HG03558 (cell line): ENCODE data around the gene CDH4.

Source experiments
- ATAC-seq: cut with Tn5 transposase; IDR thresholded peaks from one replicate; pipeline ENCODE4 v1.9.1; 2021; ENCODE audit warnings: moderate number of reproducible peaks; ENCODE audit not compliant: unreplicated experiment; ENCODE audit errors: extremely low read depth

Gene CDH4

DNA sequence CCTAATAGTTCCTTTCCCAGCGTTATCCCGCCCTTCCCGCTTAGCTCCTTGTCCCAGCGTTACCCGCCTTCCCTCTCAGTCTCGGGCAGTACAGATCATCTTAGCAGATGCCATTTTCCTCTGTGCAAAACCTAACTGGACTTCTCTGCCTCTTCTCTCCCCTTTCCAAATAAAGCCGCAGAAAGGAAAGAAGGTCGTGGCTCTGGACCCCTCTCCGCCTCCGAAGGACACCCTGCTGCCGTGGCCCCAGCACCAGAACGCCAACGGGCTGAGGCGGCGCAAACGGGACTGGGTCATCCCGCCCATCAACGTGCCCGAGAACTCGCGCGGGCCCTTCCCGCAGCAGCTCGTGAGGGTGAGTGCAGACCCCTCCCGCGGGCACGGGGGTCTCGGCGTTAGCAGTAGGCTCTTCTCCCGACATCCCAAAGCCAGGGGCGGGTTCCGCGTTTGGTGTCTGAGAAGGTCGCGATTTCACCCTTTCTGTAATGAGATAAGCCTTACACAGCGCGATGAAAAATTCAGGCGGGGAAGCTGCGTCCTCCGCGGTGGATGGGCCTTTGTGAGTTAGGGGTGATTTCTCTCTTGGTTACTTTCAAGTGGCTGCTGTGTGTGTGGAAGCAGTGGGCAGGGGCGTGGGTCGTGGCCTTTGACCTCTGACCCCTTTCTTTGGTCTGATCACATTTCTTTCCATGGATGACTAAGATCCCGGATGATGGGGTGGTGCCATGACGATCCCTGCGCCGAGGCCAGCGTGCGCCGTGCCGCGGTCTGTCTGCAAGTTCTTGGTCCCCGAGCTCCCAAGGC, 521.0 kb downstream of the CDH4 start:
- no peak for ATAC-seq

GRCh38 chr20:61773926-61774587, 522.0 kb downstream of the CDH4 start:
- no peak for ATAC-seq

DNA sequence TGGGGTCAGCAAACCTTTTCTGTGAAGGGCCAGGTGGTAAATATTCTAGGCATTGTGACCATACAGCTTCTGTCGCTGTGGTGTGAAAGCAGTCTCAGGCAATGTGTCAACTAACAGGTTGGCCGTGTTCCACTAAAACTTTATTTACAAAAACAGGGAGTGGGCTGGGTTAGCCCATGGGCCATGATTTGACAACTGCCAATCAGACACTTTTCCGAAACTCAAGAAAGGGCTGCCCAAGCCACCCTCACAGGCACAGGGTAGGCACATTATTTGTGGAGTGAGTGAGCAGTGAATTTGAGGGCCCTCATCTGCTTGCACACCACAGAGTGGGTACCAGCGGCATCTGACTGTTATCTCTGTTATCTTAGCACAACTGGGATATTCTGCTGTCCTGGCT, 523.4 kb downstream of the CDH4 start:
- ATAC-seq = no peak

DNA sequence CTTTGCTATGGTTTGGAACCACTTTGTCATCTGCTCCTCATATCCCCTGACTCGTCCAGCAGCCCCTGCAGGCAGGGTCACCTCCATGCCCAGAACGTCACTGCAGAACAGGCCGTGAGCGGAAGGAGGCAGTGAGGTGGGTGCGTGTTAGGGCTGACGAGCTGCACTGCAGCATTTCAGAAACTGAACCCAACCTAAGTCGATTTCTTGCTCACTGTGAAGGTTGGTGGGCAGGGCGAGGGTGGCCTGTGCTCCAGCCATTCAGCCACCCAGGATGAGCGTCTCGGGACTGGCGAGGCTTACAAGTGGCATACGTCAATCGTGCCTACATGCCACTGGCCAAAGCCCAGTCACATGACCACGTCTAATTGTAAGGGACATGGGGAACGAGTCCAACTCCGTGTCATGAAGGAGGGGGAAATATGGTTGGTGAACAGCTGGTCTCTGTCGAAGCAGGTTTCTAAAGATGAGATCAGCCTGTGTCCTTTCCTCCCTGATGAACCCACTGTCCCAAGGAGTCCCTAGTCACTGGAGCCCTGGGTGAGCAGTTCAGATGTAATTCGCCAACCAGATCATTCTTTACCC, 524.5 kb downstream of the CDH4 start:
- no peak for ATAC-seq

- no peak for ATAC-seq
Observed at GRCh38 chr20:61777773-61778494, 525.9 kb downstream of the CDH4 start.

DNA sequence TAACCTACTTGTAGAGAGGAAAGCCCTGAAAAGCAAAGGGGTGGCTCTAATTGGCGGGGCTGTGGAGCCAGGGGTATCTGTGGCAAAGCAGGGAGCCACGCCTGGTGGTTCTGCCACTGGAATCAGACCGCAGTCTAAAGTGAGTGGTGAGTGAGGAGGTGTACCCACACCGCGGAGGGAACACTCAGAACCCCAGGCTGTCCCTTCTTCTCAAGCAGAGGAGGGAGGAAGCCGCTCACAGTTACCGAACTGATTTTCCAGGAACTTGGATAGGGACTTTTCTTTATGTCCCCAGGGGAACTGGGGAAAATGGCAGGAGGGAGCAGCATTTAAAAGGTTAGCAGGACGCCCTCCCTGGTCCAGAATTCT, 526.4 kb downstream of the CDH4 start:
- ATAC-seq = no peak

GRCh38 chr20:61779176-61779965, 527.3 kb downstream of the CDH4 start:
- ATAC-seq = no peak

GRCh38 chr20:61780066-61780465, 528.0 kb downstream of the CDH4 start:
- ATAC-seq = no peak

DNA sequence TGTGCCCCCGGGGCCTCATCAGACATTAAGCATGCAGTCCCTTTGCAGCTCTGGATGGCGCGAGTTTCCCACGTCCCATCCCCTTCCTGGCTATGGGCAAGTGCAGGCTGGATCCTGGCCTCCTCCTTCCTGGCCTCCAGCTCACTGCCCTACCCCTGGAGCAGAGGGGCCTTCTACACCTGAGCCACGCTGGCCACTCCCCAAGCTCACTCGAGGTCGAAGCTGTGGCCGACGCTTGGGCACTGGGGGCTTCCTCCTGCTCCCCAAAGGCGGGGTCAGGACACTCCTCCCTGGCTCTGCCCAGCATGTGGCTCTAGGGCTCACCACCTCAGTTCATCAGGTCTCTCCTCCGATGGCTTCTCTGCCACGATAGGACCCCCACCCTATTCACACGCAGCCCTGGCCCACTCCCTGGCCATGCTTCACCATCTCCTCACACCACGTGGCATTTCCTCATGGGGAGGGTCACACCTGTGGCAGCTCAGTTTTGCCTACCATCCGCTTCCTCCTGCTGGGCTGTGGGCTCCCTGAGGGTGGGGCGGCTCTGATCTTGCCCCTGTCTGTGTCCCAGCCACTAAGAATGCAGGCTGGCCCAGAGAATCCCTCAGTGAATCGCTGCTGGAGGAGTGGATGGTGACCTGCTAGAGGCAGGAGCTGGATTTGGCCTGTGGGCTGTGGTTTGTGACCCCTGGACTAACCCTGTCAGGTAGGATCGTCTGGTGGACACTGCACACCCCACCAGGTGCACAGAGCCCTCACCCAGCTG, 532.9 kb downstream of the CDH4 start:
- no peak for ATAC-seq

GRCh38 chr20:61785567-61785816, 533.4 kb downstream of the CDH4 start:
- ATAC-seq = no peak

DNA sequence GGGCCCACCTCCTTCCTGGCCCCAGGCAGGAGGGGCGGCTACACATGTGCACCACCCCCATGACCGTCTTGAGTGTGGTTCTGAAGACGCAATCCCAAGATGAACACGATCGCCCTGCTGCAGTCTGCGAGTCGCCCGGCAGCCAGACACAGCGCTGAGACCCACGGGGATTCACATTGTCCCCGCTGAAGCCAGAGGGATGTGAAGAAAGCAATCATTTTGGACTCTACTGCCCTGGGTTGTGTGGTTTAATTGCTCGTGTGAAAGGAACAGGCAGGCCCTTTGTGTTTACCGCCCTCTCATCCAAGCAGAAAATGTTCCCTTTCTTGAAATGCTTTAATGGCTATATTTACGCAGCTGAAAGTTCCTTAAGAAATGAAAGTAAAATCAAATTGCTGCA, 534.2 kb downstream of the CDH4 start:
- no peak for ATAC-seq

DNA sequence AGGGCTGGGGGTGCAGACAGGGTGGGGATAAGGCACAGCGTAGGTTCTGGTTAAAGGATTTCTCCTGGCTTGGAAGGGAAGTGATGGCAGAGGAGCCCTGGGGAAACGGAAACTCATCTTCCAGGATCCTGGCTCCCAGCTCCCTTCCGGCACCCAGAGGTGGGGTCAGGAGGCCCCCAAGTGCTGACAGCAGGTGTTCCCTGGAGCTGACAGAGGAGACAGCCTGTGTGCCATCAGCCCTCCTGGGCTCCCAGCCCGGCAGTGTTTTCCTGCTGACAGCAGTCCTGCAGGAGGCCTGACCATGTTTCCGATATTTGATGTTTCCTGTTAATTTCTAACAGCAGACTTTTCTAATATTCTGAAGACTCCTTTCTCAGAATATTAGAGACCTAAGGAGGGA, 536.3 kb downstream of the CDH4 start:
- ATAC-seq = no peak

DNA sequence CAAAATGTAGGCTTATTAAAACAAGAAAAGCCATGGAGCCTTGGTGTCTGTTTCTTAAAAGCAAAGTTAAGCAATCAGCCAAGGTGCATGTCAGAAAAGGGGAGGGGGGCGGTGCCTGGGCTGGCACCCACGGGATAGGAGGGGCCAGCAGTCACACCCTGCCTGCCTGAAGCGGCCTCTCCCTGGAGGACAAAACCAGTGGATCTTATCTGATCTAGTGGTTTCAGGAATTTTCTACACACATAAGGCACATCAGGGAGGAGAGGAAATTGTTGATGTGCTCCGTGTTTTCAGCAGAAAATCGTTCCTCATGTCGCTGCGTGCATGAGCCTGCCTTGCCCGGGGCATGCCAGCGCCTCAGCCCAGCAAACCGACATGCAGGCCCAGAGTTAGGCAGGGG, 537.3 kb downstream of the CDH4 start:
- ATAC-seq = no peak

GRCh38 chr20:61790116-61790827, 538.2 kb downstream of the CDH4 start:
- no peak for ATAC-seq

DNA sequence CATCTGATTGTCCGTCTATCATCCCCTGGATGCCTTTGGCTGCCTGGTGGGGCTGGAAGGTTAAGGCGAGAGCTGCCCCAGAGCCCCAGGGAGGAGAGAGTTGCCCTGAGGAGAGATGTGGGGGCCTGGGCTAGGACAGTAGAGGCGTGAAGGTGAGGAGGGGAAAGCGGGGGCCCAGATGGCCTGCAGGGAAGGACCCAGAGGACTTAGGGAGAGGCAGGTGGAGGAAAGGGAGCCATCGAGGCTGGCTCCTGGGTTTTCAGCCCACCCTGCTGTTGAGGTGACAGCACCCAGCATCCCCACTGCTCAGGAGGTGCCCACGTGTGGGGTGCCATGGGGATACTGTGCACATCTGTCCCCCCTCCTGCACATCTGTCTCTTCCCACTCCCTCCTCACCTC, 539.9 kb downstream of the CDH4 start:
- ATAC-seq = no peak

DNA sequence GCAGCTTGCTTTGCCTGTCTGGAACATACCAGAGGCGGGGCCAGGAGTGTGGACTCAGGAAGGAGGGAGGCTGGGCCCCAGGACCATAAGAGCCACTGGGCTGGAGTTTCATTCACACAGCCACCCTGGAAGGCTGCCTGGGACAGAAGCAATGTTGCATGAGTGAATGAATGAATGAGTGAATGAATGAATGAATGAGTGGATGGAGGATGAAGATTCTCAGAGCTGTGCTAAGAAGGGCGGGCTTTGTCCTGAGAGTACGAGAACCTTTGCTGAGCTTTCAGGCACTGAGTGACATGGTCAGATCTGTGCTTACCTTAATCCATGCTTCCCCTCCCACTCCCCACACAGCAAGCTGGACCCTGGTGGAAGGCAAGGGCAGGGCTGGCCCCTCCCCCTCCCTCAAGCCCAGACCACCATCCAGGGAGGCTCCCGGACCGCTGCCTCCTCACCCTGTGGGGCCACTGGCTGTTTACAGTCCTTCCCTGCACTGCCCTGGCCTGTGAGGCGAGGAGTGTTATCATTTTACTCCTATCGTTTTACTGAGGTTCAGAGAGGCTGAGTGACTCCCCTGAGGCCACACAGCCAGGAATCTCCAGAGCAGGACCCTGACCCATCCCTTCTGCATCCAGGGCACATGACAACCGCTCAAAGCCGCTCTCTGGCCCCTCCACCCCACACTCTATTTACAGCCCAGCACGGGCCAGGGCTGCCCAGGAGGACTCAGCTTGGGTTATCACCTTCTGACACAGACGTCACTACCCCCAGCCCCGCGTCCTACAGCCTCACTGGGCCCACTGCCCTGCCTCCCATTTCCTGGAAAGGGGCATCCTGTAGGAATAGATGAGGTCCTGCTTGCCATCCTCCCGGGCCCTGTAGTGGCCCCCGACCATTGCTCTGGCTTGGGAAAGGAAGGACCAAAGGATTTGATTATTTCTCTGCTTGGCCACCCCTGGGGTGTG, 543.9 kb downstream of the CDH4 start:
- ATAC-seq = no peak

GRCh38 chr20:61796738-61797137, 544.7 kb downstream of the CDH4 start:
- no peak for ATAC-seq

GRCh38 chr20:61797200-61797599, 545.1 kb downstream of the CDH4 start:
- ATAC-seq = no peak
